AG04449 (cell line): ENCODE results near the gene OSBP2.

ENCODE experiments used
- CTCF ChIA-PET: fragments of 350-600 bp; formaldehyde crosslinking; extraction: SDS; loops from one replicate; lab custom pipeline; 2021; ENCODE audit warnings: antibody characterized with exemption; lab: Yijun Ruan, JAX
- POLR2A ChIA-PET: fragments of 400-600, 350-600 bp; formaldehyde crosslinking; extraction: SDS; loops from one replicate; lab custom pipeline; 2020; ENCODE audit warnings: antibody characterized with exemption, inconsistent platforms; lab: Yijun Ruan, JAX
- DNase-seq: peaks from one replicate; pipeline ENCODE4 v3.0.0-alpha.2; 2010; ENCODE audit warnings: low read depth, low spot score
- H3K4me3 ChIP-seq: 2 replicates; pipeline ENCODE4 v1.5.1; 2011; ENCODE audit warnings: low read depth, mild to moderate bottlenecking, control low read depth, low read length
- TF ChIP-seq, protein P1 (sequence below): IDR thresholded peaks from one replicate; pipeline ENCODE4 v1.5.1; 2011; ENCODE audit warnings: mild to moderate bottlenecking, moderate library complexity, low read length, control low read depth, inconsistent platforms; ENCODE audit not compliant: insufficient read depth; ENCODE audit errors: missing control alignments

OSBP2 gene

DNA sequence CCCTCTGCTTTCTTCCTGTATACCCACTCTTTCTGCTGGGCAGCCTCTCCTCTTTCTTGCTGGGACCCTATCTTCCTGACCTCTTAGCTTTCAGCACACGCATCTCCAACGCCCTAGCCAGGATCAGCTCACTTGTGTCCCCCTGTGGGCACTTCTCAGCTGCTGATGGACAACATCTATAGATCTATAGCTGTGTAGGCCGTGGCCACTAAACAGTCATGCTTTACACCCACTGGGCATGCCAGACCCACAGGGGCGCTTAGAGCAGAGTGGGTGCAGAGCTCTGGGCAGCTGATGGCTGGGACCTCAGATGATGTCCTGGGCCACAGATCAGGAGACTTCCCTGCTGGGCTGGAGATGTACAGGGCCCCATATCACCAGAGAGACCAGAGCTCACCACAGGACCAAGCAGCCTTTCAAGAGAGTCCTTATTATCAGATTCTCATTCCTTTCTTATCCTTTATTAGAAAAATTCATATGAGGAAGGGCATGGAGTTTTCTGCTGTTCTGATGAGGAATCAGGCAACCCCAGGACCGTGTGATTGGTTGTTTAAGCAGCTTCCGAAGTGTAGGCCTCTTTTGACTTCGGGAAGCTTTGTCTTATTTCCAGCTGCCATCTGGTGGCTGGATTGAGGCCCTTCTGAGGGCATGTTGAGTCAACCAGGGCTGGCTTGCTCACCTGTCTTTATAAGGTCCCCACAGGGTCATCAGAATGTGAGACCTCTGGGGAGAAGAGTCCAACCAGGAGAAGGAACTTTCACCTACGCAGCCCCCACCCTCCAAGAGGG, 60.5 kb downstream of the OSBP2 start:
- TF ChIP-seq, protein P1, sequence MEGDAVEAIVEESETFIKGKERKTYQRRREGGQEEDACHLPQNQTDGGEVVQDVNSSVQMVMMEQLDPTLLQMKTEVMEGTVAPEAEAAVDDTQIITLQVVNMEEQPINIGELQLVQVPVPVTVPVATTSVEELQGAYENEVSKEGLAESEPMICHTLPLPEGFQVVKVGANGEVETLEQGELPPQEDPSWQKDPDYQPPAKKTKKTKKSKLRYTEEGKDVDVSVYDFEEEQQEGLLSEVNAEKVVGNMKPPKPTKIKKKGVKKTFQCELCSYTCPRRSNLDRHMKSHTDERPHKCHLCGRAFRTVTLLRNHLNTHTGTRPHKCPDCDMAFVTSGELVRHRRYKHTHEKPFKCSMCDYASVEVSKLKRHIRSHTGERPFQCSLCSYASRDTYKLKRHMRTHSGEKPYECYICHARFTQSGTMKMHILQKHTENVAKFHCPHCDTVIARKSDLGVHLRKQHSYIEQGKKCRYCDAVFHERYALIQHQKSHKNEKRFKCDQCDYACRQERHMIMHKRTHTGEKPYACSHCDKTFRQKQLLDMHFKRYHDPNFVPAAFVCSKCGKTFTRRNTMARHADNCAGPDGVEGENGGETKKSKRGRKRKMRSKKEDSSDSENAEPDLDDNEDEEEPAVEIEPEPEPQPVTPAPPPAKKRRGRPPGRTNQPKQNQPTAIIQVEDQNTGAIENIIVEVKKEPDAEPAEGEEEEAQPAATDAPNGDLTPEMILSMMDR, result peak; percentile 79
- POLR2A ChIA-PET, result interaction anchor here (1.0 to 3.6 kb wide), 2 partner anchors 120 to 167 kb away, joined by 3 to 20 read pairs; partner anchors contain the start of gene SLC35E4
- CTCF ChIA-PET, result interaction anchor here (0.6 to 21.5 kb wide), 53 partner anchors 9 to 492 kb away, joined by 3 to 568 read pairs (median 6); partner anchors contain the start of genes DUSP18, OSBP2, PES1 and SLC35E4
- no peak overlapping the region for H3K4me3 ChIP-seq
- peak; percentile 46 for DNase-seq

DNA sequence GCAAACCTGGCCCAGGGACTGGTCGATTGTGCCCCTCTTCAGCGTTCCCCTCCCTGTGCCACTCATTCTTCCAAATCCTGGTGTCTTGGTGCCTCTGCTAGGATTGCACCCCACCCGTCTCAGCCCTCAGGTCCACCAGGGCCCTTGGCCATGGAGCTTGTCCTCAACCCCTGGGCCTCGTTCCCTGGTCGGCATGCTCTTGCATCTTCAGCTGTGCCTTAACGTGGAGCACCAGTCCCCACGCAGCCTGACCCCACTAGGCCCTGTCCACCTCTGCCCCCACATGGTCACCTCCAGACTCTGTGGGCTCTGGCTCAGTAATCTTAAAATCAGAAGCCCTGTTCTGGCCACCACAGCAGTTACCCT, 61.1 kb downstream of the OSBP2 start:
- no peak overlapping the region for H3K4me3 ChIP-seq
- ChIA-PET CTCF (interaction anchor here (0.8 to 21.5 kb wide), 40 partner anchors 9 to 493 kb away, joined by 3 to 568 read pairs (median 8); partner anchors contain the start of genes OSBP2, PES1, SLC35E4 and TCN2), POLR2A (interaction anchor here (1.0 to 3.6 kb wide), 2 partner anchors 121 to 166 kb away, joined by 3 to 20 read pairs; partner anchors contain the start of gene SLC35E4)
- TF ChIP-seq, protein P1, result no peak
- DNase-seq, result no peak

DNA sequence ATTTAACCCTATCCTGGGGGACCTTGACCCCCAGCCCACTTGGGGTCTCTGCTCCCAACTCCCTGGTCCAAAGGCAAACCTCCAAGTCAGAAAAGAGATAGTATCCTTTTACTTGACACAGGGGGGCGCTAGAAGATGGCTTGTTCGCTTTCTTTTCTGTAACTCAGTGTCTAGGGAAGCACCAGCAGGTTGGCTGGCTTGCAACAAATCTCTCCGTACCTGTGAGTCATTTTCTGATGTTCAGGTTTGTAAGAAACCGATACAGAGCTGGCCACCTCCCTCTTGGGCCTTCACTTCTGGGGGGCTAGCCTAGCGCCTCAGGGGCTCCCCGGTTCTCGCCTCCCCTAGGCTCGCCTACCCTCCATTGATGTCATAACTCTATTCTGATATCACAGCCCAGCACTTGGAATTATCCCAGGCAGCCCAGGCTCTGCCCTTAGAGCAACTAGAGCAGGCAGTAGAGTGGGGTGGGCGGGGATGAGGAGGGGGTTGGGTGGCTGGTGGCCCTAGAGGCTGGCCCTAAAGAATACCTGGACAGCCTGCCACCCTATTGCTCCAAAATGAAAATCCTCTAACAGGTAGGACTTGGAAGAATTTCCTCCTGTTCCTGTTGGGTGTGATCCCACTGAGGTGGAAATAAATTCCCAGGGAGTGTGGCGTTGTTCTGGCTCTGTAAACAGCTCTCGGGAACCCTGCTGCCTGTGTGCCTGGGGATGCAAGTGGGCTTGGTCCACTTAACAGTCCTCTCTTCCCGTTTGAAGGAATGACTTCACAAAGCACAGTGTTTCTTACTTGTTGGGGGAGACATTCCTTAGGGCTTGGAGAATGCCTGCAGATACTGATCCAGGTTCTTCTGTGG, 69.4 kb downstream of the OSBP2 start:
- POLR2A ChIA-PET, result no interaction called here

DNA sequence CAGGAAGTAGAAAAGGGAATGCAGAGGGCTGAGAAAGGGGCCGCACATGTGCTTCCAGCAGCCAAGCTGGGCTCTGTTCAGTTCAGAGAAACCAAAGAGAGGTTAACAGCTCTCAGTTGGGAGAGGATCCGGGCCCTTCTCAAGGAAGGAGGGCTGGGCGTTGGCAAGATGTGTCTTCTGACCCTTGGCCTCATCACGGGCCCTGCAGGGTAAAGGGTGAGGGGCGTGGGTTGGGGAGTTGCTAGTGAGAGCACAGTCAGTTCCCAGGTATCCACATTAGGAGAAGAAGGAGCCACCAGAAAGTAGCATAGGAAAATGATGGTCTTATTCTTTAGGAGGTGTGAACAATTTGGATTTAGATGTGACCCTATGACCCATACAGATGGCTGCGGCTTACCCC, 73.0 kb downstream of the OSBP2 start:
- H3K4me3 ChIP-seq, result no peak overlapping the region
- no peak for DNase-seq
- ChIA-PET CTCF (interaction anchor here (1.2 to 21.5 kb wide), 3 partner anchors 133 to 152 kb away, joined by 4 to 568 read pairs (median 9); no protein-coding TSS in a partner anchor), POLR2A (no interaction called here)
- TF ChIP-seq, protein P1, result no peak

More for the DNA sequence above, 69.4 kb downstream of the OSBP2 start:
- DNase-seq, result peak; percentile 45
- H3K4me3 ChIP-seq, result no peak overlapping the region
- CTCF ChIA-PET, result interaction anchor here (0.6 to 21.5 kb wide), 34 partner anchors 8 to 387 kb away, joined by 3 to 568 read pairs (median 5); no protein-coding TSS in a partner anchor
- TF ChIP-seq, protein P1, result peak; percentile 71

DNA sequence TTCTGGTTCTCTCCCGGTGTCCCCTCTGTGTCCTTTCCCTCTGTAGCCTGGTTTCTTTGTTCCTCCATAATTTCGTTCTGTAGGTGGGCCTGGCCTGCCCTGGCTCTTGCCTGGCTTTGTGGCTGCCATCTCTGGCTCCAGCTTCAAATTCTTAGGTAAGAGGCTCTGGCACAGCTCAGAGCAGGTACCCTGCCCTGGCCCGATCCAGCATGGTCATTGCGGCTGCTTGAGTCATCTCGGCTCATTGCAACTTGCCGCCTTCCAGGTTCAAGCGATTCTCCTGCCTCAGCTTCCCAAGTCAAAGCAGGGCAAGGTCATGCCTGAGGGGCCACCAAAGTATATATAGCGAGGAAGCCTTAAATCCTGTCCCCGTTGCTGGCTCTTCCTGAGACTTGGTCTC, 76.0 kb downstream of the OSBP2 start:
- POLR2A ChIA-PET, result no interaction called here
- TF ChIP-seq, protein P1, result no peak
- CTCF ChIA-PET, result interaction anchor here (1.9 to 21.5 kb wide), 3 partner anchors 8 to 149 kb away, joined by 5 to 568 read pairs (median 9); no protein-coding TSS in a partner anchor
- no peak for DNase-seq
- no peak overlapping the region for H3K4me3 ChIP-seq
